ENCODE measurements around the gene CCDC158. TPM values are rescaled to one million over a fixed set of nuclear protein-coding genes. Genes with fewer than 3 reads are reported as not detected.

The CCDC158 gene
- total and polyA plus RNA-seq, 11 donors = 0.01 to 0.75 (median 0.23) TPM; not detected in 2

DNA sequence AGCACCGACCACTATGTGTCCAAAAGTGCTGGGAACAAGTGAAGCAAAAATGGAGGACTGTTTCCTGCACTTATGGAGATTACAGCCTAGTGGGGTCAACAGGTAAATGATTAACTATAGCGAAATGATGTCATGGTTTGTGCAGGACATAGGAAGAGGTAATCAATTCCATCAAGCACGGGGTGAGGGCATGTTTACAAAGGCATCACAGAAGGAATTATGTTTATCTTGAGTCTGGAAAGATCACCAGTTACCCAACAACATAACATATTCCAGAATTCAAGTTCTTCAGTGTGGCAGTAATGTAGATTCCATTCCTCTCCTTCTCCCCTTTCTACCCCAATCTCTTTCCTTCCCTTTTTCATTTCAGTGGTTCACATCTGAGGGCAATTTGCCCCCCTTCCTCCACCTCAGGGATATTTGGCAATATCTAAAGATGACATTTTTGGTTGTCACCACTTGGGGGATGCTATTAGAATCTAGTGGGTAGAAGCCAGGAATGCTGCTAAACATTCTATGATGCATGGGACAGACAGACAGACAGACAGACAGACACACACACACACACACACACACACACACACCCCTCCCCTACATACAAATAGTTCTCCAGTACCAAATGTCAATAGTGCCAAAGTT lies 145.3 kb downstream of the CCDC158 start:
- Histone ChIP-seq H3K4me3 (no peak overlapping the region), H3K4me1 (no peaks in the 10 kb centered on the region), H3K27me3 (no peaks in the 10 kb centered on the region), H3K9me3 (no peaks in the 10 kb centered on the region), H3K36me3 (no peaks in the 10 kb centered on the region), H3K27ac (no peak overlapping the region)
- intact Hi-C loops (cut with DNase I) = loop anchor here in 1 of 10 donors (10.0 kb wide), 1 partner anchor 111 kb away; no protein-coding TSS in a partner anchor
- WGBS, 4 donors = 77 to 81% (median 80%) methylated on average over 3 of the region's 3 CpGs
- ATAC-seq = no peak
- TF ChIP-seq POLR2A (IDR thresholded peaks at IDR 0.05) = no peak
- TF ChIP-seq, protein P1, sequence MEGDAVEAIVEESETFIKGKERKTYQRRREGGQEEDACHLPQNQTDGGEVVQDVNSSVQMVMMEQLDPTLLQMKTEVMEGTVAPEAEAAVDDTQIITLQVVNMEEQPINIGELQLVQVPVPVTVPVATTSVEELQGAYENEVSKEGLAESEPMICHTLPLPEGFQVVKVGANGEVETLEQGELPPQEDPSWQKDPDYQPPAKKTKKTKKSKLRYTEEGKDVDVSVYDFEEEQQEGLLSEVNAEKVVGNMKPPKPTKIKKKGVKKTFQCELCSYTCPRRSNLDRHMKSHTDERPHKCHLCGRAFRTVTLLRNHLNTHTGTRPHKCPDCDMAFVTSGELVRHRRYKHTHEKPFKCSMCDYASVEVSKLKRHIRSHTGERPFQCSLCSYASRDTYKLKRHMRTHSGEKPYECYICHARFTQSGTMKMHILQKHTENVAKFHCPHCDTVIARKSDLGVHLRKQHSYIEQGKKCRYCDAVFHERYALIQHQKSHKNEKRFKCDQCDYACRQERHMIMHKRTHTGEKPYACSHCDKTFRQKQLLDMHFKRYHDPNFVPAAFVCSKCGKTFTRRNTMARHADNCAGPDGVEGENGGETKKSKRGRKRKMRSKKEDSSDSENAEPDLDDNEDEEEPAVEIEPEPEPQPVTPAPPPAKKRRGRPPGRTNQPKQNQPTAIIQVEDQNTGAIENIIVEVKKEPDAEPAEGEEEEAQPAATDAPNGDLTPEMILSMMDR (IDR thresholded peaks at IDR 0.05) = no peak
- DNase-seq = no peak

DNA sequence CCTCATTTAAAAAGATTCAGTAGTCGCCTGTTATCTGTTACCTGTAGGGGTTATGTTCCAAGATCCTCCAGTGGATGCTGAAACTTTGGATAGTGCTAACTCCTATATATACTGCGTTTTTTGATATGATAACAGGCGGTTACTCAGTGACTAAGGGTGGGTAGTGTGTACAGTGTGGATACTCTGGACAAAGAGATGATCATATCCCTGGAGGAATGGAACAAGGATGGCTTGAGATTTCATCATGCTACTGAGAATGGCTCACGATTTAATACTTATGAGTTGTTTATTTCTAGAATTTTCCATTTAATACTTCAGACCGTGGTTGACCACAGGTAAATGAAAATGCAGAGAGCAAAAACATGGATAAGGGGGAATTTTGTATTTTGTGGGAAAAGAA lies 147.9 kb downstream of the CCDC158 start:
- H3K4me1 ChIP-seq = no peaks in the 10 kb centered on the region
- intact Hi-C loops (cut with DNase I) = loop anchor here in 1 of 10 donors (10.0 kb wide), 1 partner anchor 108 kb away; no protein-coding TSS in a partner anchor
- WGBS, 4 donors = 76 to 83% (median 79%) methylated on average over 5 of the region's 5 CpGs
- no peak for ATAC-seq
- TF ChIP-seq POLR2A (IDR thresholded peaks at IDR 0.05) = no peak
- TF ChIP-seq, protein P1 (IDR thresholded peaks at IDR 0.05) = no peak
- H3K27me3 ChIP-seq = no peaks in the 10 kb centered on the region
- DNase-seq = no peak
- H3K9me3 ChIP-seq = no peaks in the 10 kb centered on the region
- H3K27ac ChIP-seq = no peak overlapping the region
- H3K4me3 ChIP-seq = no peak overlapping the region
- no peaks in the 10 kb centered on the region for H3K36me3 ChIP-seq

DNA sequence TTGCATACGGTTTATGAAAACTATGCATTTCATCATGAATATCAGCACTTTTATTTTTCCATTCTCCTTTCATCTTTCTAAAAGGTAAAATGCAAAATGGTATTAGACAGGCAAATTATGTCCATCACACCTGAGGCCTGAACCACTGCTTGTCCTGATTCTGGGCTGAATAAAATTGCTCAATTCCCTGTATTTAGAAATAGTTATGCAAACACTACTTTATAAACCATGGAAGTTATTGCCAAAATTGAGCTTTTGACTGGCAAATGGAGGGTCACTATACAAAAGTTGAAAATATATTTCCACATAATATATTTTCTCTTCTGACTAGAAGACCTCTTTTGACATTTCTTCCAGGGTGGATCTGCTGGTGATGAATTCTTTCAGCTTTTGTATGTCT lies 148.4 kb downstream of the CCDC158 start:
- Histone ChIP-seq H3K4me3 (no peak overlapping the region), H3K4me1 (no peaks in the 10 kb centered on the region), H3K27ac (no peak overlapping the region), H3K27me3 (no peaks in the 10 kb centered on the region), H3K36me3 (no peaks in the 10 kb centered on the region), H3K9me3 (no peaks in the 10 kb centered on the region)
- intact Hi-C loops (cut with DNase I) = loop anchor here in 1 of 10 donors (10.0 kb wide), 1 partner anchor 108 kb away; no protein-coding TSS in a partner anchor
- TF ChIP-seq, protein P1 (IDR thresholded peaks at IDR 0.05) = no peak
- no peak for TF ChIP-seq POLR2A (IDR thresholded peaks at IDR 0.05)
- no peak for ATAC-seq
- 35 to 88% (median 83%) methylated on average over 1 of the region's 1 CpG for WGBS, 4 donors
- DNase-seq = no peak

DNA sequence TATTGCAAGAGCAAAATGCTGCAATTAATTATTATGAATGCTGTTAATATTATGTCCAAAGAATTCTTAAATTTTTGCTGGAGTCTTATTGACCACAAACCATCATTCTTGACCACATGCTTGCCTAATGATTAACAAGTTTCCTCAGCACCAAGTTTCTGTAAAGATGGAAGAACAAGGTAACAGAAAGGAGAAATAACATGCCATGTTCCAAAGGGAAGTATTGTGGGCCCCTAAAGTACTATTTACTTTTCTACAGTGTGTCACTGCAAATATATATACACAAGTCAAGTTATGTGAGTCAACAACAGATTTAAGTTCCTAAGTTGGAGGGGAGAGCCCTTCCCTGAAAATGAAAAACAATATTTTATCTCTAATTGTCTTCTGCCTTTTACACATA lies 148.9 kb downstream of the CCDC158 start:
- no peak overlapping the region for H3K27ac ChIP-seq
- no peak overlapping the region for H3K4me3 ChIP-seq
- intact Hi-C loops (cut with DNase I) = loop anchor here in 1 of 10 donors (10.0 kb wide), 1 partner anchor 107 kb away; no protein-coding TSS in a partner anchor
- H3K36me3 ChIP-seq = no peaks in the 10 kb centered on the region
- TF ChIP-seq POLR2A (IDR thresholded peaks at IDR 0.05) = no peak
- DNase-seq = no peak
- H3K4me1 ChIP-seq = no peaks in the 10 kb centered on the region
- no peak for ATAC-seq
- H3K27me3 ChIP-seq = no peaks in the 10 kb centered on the region
- no peaks in the 10 kb centered on the region for H3K9me3 ChIP-seq

All from heart left ventricle (tissue), 16 donors.